H1 (cell line): ENCODE measurements around the gene KARS1. TPM values are rescaled to one million over a fixed set of nuclear protein-coding genes. Genes with fewer than 3 reads are reported as not detected.

Experiments
- CTCF ChIA-PET: fragments of 300-600 bp; sonication (Branson Sonifier 250); formaldehyde crosslinking; loops from one replicate; lab custom pipeline; 2021; ENCODE audit not compliant: partially characterized antibody; lab: Charles Lee
- POLR2A ChIA-PET: fragments of 300-600 bp; sonication (Branson Sonifier 250); formaldehyde crosslinking; loops from one replicate; lab custom pipeline; 2021; ENCODE audit warnings: inconsistent platforms; ENCODE audit not compliant: partially characterized antibody; lab: Charles Lee
- DNase-seq, 2 experiments: peaks; one replicate each; pipeline versions ENCODE4 v3.0.0 to v3.0.0-alpha.2; 2010 to 2022; ENCODE audit warnings: low spot score in 2 of 2, low read depth in 1 of 2, mixed read lengths in 1 of 2
- FAIRE-seq: peaks from 2 replicates; lab custom pipeline; 2011; peaks lifted over from hg19 to GRCh38; lab: Jason Lieb, UNC
- H2AFZ ChIP-seq: 2 replicates; pipeline ENCODE4 v1.8.1; 2012; ENCODE audit warnings: low read length, inconsistent platforms
- H2AK5ac ChIP-seq: 2 replicates; pipeline ENCODE4 v1.6.1; 2013; ENCODE audit warnings: low read depth, low read length
- H2BK120ac ChIP-seq: replicated peaks from 2 replicates; pipeline ENCODE3; 2013; ENCODE audit warnings: low read depth, low read length, inconsistent platforms
- H2BK12ac ChIP-seq: 2 replicates; pipeline ENCODE4 v1.6.1; 2013; ENCODE audit warnings: low read depth, low read length
- H2BK15ac ChIP-seq: 2 replicates; pipeline ENCODE4 v1.6.1; 2013; ENCODE audit warnings: low read length
- H2BK20ac ChIP-seq: 2 replicates; pipeline ENCODE4 v1.6.1; 2013; ENCODE audit warnings: low read length
- H2BK5ac ChIP-seq: 2 replicates; pipeline ENCODE4 v1.6.1; 2013; ENCODE audit warnings: low read depth, low read length
- H3K14ac ChIP-seq: 2 replicates; pipeline ENCODE4 v1.6.1; 2013; ENCODE audit warnings: inconsistent platforms; ENCODE audit not compliant: insufficient read length
- H3K18ac ChIP-seq: 2 replicates; pipeline ENCODE4 v1.6.1; 2013; ENCODE audit warnings: low read length; ENCODE audit errors: extremely low read depth
- H3K23ac ChIP-seq: 2 replicates; pipeline ENCODE4 v1.6.1; 2013; ENCODE audit warnings: inconsistent platforms; ENCODE audit not compliant: insufficient read length
- H3K23me2 ChIP-seq: 2 replicates; pipeline ENCODE4 v1.6.1; 2013; ENCODE audit warnings: low read depth, low read length
- H3K27ac ChIP-seq: 2 replicates; pipeline ENCODE4 v1.6.1; 2011; ENCODE audit warnings: low read depth, low read length, inconsistent platforms
- H3K27me3 ChIP-seq, 4 experiments: replicated peaks in 1 of 4; 1 replicate in 1 of 4; 2 replicates in 3 of 4; pipeline versions ENCODE4 v1.6.1 to v1.8.1; 2011 to 2013; ENCODE audit warnings: low read length in 3 of 4, mild to moderate bottlenecking in 3 of 4, inconsistent platforms in 2 of 4, mixed read lengths in 2 of 4, moderate library complexity in 1 of 4; ENCODE audit not compliant: control insufficient read depth in 3 of 4, insufficient read depth in 3 of 4; ENCODE audit errors: extremely low read depth in 1 of 4
- H3K36me3 ChIP-seq, 4 experiments: 2 replicates each; pipeline versions ENCODE4 v1.6.1 to v1.8.1; 2011 to 2013; ENCODE audit warnings: mild to moderate bottlenecking in 4 of 4, low read length in 3 of 4, moderate library complexity in 2 of 4, control low read depth in 1 of 4, inconsistent platforms in 1 of 4; ENCODE audit not compliant: insufficient read depth in 4 of 4, control insufficient read depth in 2 of 4
- H3K4ac ChIP-seq: replicated peaks from 2 replicates; pipeline ENCODE3; 2013; ENCODE audit warnings: low read length, low read depth, mixed read lengths, inconsistent platforms; ENCODE audit not compliant: insufficient read length
- H3K4me1 ChIP-seq, 4 experiments: replicated peaks in 1 of 4; 1 replicate in 1 of 4; 2 replicates in 3 of 4; pipeline versions ENCODE4 v1.6.1 to v1.8.1; 2011 to 2013; ENCODE audit warnings: low read length in 3 of 4, inconsistent platforms in 2 of 4, mixed read lengths in 1 of 4; ENCODE audit not compliant: insufficient read depth in 4 of 4, control insufficient read depth in 3 of 4
- H3K4me2 ChIP-seq, 2 experiments: 2 replicates each; pipeline versions ENCODE4 v1.6.1 to v1.8.1; 2011 to 2013; ENCODE audit warnings: low read depth in 2 of 2, low read length in 2 of 2, control low read depth in 1 of 2, inconsistent platforms in 1 of 2, mild to moderate bottlenecking in 1 of 2; ENCODE audit not compliant: insufficient read depth in 1 of 2
- H3K4me3 ChIP-seq, 4 experiments: fragments of 200-600, 300-600 bp in 1 of 4; sonication (generic), shearing (Covaris generic), sonication (Bioruptor Twin) in 1 of 4; 2 replicates each; pipeline versions ENCODE4 v1.5.1 to v1.8.1; 2011 to 2016; ENCODE audit warnings: low read length in 4 of 4, low read depth in 3 of 4, control low read depth in 2 of 4, inconsistent platforms in 2 of 4, mild to moderate bottlenecking in 2 of 4, mixed read lengths in 1 of 4, moderate library complexity in 1 of 4; ENCODE audit not compliant: insufficient read depth in 2 of 4; ENCODE audit errors: extremely low read depth in 1 of 4
- H3K56ac ChIP-seq: replicated peaks from 2 replicates; pipeline ENCODE3; 2013; ENCODE audit warnings: low read depth, mild to moderate bottlenecking, mixed read lengths, low read length, inconsistent platforms; ENCODE audit not compliant: insufficient read length
- H3K79me1 ChIP-seq: 2 replicates; pipeline ENCODE4 v1.6.1; 2013; ENCODE audit warnings: low read depth, low read length, control low read depth
- H3K79me2 ChIP-seq, 2 experiments: 2 replicates each; pipeline versions ENCODE4 v1.6.1 to v1.8.1; 2012 to 2013; ENCODE audit warnings: low read length in 2 of 2, mild to moderate bottlenecking in 2 of 2, inconsistent platforms in 1 of 2; ENCODE audit not compliant: insufficient read depth in 2 of 2, control insufficient read depth in 1 of 2
- H3K9ac ChIP-seq, 4 experiments: replicated peaks in 1 of 4; 1 replicate in 1 of 4; 2 replicates in 3 of 4; pipeline versions ENCODE4 v1.6.1 to v1.8.1; 2011 to 2013; ENCODE audit warnings: low read depth in 3 of 4, low read length in 3 of 4, control low read depth in 2 of 4, mild to moderate bottlenecking in 2 of 4, moderate library complexity in 2 of 4, inconsistent platforms in 1 of 4; ENCODE audit errors: extremely low read depth in 1 of 4
- H3K9me3 ChIP-seq, 2 experiments: 2 replicates each; pipeline versions ENCODE4 v1.6.1 to v1.8.1; 2012 to 2013; ENCODE audit warnings: mild to moderate bottlenecking in 2 of 2, moderate library complexity in 2 of 2, control low read depth in 1 of 2, inconsistent platforms in 1 of 2, low read depth in 1 of 2, low read length in 1 of 2, mixed read lengths in 1 of 2; ENCODE audit not compliant: insufficient read depth in 2 of 2
- H4K20me1 ChIP-seq, 2 experiments: replicated peaks in 1 of 2; 2 replicates each; pipeline versions ENCODE3 to v1.8.1; 2011 to 2013; ENCODE audit warnings: inconsistent platforms in 2 of 2, low read length in 2 of 2, mild to moderate bottlenecking in 1 of 2; ENCODE audit not compliant: insufficient read depth in 2 of 2, control insufficient read depth in 1 of 2
- H4K5ac ChIP-seq: 2 replicates; pipeline ENCODE4 v1.6.1; 2013; ENCODE audit warnings: low read length, low read depth, mixed read lengths, inconsistent platforms; ENCODE audit not compliant: insufficient read length
- H4K8ac ChIP-seq: 2 replicates; pipeline ENCODE4 v1.8.0; 2013; ENCODE audit warnings: mild to moderate bottlenecking, moderate library complexity, low read length, inconsistent platforms; ENCODE audit not compliant: insufficient read depth; ENCODE audit errors: extremely low read depth
- H4K91ac ChIP-seq: replicated peaks from 2 replicates; pipeline ENCODE3; 2013; ENCODE audit warnings: low read length, mixed read lengths, inconsistent platforms; ENCODE audit not compliant: insufficient read length
- BRCA1 ChIP-seq: IDR thresholded peaks from 2 replicates; pipeline ENCODE4 v1.6.1; 2012; ENCODE audit warnings: low read depth, low read length, improper control_type of control experiment
- CHD2 ChIP-seq: IDR thresholded peaks from 2 replicates; pipeline ENCODE4 v1.6.1; 2012; ENCODE audit warnings: low read length, improper control_type of control experiment
- CREB1 ChIP-seq: IDR thresholded peaks from 2 replicates; pipeline ENCODE4 v1.6.1; 2012; ENCODE audit warnings: inconsistent platforms
- KDM1A ChIP-seq: fragments of 200-600, 300-600 bp; sonication (generic); IDR thresholded peaks from 2 replicates; pipeline ENCODE4 v1.7.1; 2016; ENCODE audit warnings: mild to moderate bottlenecking, low read length, borderline replicate concordance
- KDM4A ChIP-seq: IDR thresholded peaks from one replicate; pipeline ENCODE4 v1.7.1; 2012; ENCODE audit warnings: low read depth, mild to moderate bottlenecking, moderate library complexity, low read length, inconsistent platforms; ENCODE audit not compliant: severe bottlenecking
- SP1 ChIP-seq: IDR thresholded peaks from 2 replicates; pipeline ENCODE4 v1.6.1; 2011; ENCODE audit warnings: low read depth, low read length
- SP2 ChIP-seq: IDR thresholded peaks from 2 replicates; pipeline ENCODE4 v1.6.1; 2012; ENCODE audit warnings: mild to moderate bottlenecking, low read length, inconsistent platforms
- TCF12 ChIP-seq: IDR thresholded peaks from 2 replicates; pipeline ENCODE4 v1.6.1; 2011; ENCODE audit warnings: low read depth, mild to moderate bottlenecking, low read length
- WGBS, 2 experiments: shearing (Covaris generic) in 1 of 2; methylation state at CpG; one replicate each; pipeline versions ENCODE4 v1.1.6 to v1.1.7; 2013 to 2015; ENCODE audit warnings: low lambda C conversion rate in 2 of 2, mixed read lengths in 2 of 2, inconsistent platforms in 1 of 2, low coverage in 1 of 2, missing lambda C conversion rate in 1 of 2; ENCODE audit not compliant: insufficient replicate concordance in 2 of 2, insufficient coverage in 1 of 2, insufficient read length in 1 of 2; ENCODE audit errors: extremely low coverage in 1 of 2, missing lambda C conversion rate in 1 of 2; 5-methylcytosine and 5-hydroxymethylcytosine counted together
- polyA plus RNA-seq, 7 experiments: library from polyadenylated mRNA; depleted of rRNA in 3 of 7; stranded (reverse) in 5 of 7; unstranded in 2 of 7; fragments of >200 nt in 5 of 7; fragments of 200-250 nt in 2 of 7; gene quantifications; 1 replicate in 5 of 7; 2 replicates in 1 of 7; 4 replicates in 1 of 7; pipeline versions ENCODE4 v1.2.1 to v1.2.3, GENCODE V29; 2011 to 2013; ENCODE audit warnings: missing spikeins in 2 of 7, mixed read lengths in 2 of 7
- total RNA-seq: library from RNA; stranded (reverse); fragmentation: NEBNext Ultra II Directional; extraction: Animal tissue kit (Norgen Biotek cat#: 25700); gene quantifications from 2 replicates; pipeline ENCODE4 v1.2.1, GENCODE V29; 2021
- TF ChIP-seq, protein P1 (sequence below), 3 experiments: IDR thresholded peaks; 1 replicate in 2 of 3; 2 replicates in 1 of 3; pipeline versions ENCODE4 v1.5.1 to v1.6.1; 2011; ENCODE audit warnings: low read length in 3 of 3, mild to moderate bottlenecking in 3 of 3, inconsistent platforms in 2 of 3, low read depth in 1 of 3, moderate library complexity in 1 of 3; ENCODE audit not compliant: insufficient read depth in 1 of 3; ENCODE audit errors: control extremely low read depth in 1 of 3
- TF ChIP-seq, protein P2 (sequence below): IDR thresholded peaks from 2 replicates; pipeline ENCODE4 v1.6.1; 2011; ENCODE audit warnings: low read length, improper control_type of control experiment
- TF ChIP-seq, protein P3 (sequence below): IDR thresholded peaks from 2 replicates; pipeline ENCODE4 v1.6.1; 2012; ENCODE audit warnings: inconsistent platforms

Gene KARS1
- total and polyA plus RNA-seq, 2 of the 8 experiments (the other 6 are each of a cell fraction or from before 2014, with no cell fraction given): 97.5 to 221 TPM

DNA sequence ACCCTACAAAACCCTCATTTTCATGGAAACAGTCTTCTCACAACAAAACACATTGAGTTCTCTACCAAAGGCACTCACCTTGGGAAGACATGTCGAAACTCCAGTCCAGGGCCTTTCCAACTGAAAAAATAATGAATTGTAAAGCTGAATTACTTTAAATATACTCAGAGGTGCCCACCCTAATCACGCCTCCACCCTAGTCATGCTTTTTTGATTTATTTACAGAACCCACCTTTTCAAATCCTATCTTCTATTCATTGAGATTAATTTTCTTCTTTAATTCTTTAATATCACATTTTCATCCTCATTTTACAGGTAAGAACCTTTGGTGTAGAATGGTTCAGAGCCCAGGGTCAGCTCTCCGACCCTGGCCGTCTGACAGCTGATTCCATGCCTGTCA is 29.4 kb upstream of the KARS1 start, which contains the start of gene CPHXL2:
Gene CPHXL2, minus strand, starts transcription at position 101 of the 400 bp plus-strand sequence. Its CDS starts 10 bp downstream, at position 91.
- Histone ChIP-seq H3K79me2 (no peaks in the 10 kb centered on the region), H3K23ac (no peak within 1 kb of the TSS), H3K36me3 (no peaks in the 10 kb centered on the region), H2BK5ac (no peak within 1 kb of the TSS), H3K4ac (no peak within 1 kb of the TSS), H4K5ac (no peak within 1 kb of the TSS), H3K4me1 (no peaks in the 10 kb centered on the region), H2BK20ac (no peak within 1 kb of the TSS), H2BK12ac (no peak within 1 kb of the TSS), H3K79me1 (no peaks in the 10 kb centered on the region), H3K14ac (no peak within 1 kb of the TSS), H3K4me3 (no peak within 1 kb of the TSS), H2BK120ac (no peak within 1 kb of the TSS), H3K56ac (no peak within 1 kb of the TSS), H3K27me3 (no peaks in the 10 kb centered on the region), H3K9me3 (0 out of 4 replicates have a peak, but pooled peaks cover 0 to 5% of the 10 kb centered on the region in 2 experiments), H4K8ac (no peak within 1 kb of the TSS), H3K4me2 (no peak within 1 kb of the TSS), H2AK5ac (no peak within 1 kb of the TSS), H3K27ac (no peak within 1 kb of the TSS), H3K18ac (no peak within 1 kb of the TSS), H3K9ac (no peak within 1 kb of the TSS), H4K91ac (no peak within 1 kb of the TSS), H4K20me1 (no peaks in the 10 kb centered on the region), H2AFZ (no peak within 1 kb of the TSS), H2BK15ac (no peak within 1 kb of the TSS), H3K23me2 (no peaks in the 10 kb centered on the region)
- ChIA-PET POLR2A (interaction anchor here (1.7 kb wide), 1 partner anchor 30 kb away, joined by 4 read pairs; the partner anchor contains the start of genes KARS1 and TERF2IP), CTCF (interaction anchor here (0.6 to 1.3 kb wide), 2 partner anchors 19 to 31 kb away, joined by 3 read pairs; no protein-coding TSS in a partner anchor)
- no peak for DNase-seq
- no peak for FAIRE-seq
- WGBS, 2 experiments: 90% methylated on average over 4 of the region's 4 CpGs; no CpG with 5 or more reads in 1 of the 2 experiments
- no peak for TF ChIP-seq SP2
- TF ChIP-seq CREB1: no peak
- TF ChIP-seq CHD2: no peak
- TF ChIP-seq TCF12: no peak
- TF ChIP-seq, protein P1, sequence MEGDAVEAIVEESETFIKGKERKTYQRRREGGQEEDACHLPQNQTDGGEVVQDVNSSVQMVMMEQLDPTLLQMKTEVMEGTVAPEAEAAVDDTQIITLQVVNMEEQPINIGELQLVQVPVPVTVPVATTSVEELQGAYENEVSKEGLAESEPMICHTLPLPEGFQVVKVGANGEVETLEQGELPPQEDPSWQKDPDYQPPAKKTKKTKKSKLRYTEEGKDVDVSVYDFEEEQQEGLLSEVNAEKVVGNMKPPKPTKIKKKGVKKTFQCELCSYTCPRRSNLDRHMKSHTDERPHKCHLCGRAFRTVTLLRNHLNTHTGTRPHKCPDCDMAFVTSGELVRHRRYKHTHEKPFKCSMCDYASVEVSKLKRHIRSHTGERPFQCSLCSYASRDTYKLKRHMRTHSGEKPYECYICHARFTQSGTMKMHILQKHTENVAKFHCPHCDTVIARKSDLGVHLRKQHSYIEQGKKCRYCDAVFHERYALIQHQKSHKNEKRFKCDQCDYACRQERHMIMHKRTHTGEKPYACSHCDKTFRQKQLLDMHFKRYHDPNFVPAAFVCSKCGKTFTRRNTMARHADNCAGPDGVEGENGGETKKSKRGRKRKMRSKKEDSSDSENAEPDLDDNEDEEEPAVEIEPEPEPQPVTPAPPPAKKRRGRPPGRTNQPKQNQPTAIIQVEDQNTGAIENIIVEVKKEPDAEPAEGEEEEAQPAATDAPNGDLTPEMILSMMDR (IDR thresholded peaks at IDR 0.05; ENCODE audit: control extremely low read depth in 1 of 3, insufficient read depth in 1 of 3, low read depth in 1 of 3, low read length in 3 of 3): no peak
- no peak for TF ChIP-seq KDM4A
- no peak for TF ChIP-seq BRCA1
- TF ChIP-seq, protein P2, sequence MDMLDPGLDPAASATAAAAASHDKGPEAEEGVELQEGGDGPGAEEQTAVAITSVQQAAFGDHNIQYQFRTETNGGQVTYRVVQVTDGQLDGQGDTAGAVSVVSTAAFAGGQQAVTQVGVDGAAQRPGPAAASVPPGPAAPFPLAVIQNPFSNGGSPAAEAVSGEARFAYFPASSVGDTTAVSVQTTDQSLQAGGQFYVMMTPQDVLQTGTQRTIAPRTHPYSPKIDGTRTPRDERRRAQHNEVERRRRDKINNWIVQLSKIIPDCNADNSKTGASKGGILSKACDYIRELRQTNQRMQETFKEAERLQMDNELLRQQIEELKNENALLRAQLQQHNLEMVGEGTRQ: no peak
- TF ChIP-seq, protein P3, sequence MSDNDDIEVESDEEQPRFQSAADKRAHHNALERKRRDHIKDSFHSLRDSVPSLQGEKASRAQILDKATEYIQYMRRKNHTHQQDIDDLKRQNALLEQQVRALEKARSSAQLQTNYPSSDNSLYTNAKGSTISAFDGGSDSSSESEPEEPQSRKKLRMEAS: no peak
- no peak for TF ChIP-seq SP1
- TF ChIP-seq KDM1A: no peak
